ENCODE measurements around the gene RASL12.

The RASL12 gene

GRCh38 chr15:65072617-65073016, 4.8 kb upstream of the RASL12 start:
- DNase-seq: no peak

- DNase-seq: no peak
These were observed 4.2 kb upstream of the RASL12 start for GRCh38 chr15:65072027-65072426.

- DNase-seq: no peak
These were observed 3.6 kb upstream of the RASL12 start for GRCh38 chr15:65071381-65071811.

GRCh38 chr15:65069779-65070546, 2.2 kb upstream of the RASL12 start:
- DNase-seq: no peak

- DNase-seq: no peak
These were observed 1.4 kb upstream of the RASL12 start for GRCh38 chr15:65069179-65069578.

- no peak for DNase-seq
These were observed 605 bp upstream of the RASL12 start for GRCh38 chr15:65068403-65068788.

GRCh38 chr15:65067317-65067644, 510 bp downstream of the RASL12 start:
- DNase-seq: no peak

GRCh38 chr15:65066635-65067316, 1.0 kb downstream of the RASL12 start:
- DNase-seq: no peak

GRCh38 chr15:65066001-65066634, 1.7 kb downstream of the RASL12 start:
- DNase-seq: no peak

GRCh38 chr15:65062726-65063125, 5.1 kb downstream of the RASL12 start:
- no peak for DNase-seq

GRCh38 chr15:65062061-65062460, 5.7 kb downstream of the RASL12 start:
- no peak for DNase-seq

- no peak for DNase-seq
These were observed 7.0 kb downstream of the RASL12 start for GRCh38 chr15:65060641-65061397.

GRCh38 chr15:65059931-65060596, 7.7 kb downstream of the RASL12 start:
- DNase-seq: no peak

GRCh38 chr15:65059369-65059750, 8.4 kb downstream of the RASL12 start:
- no peak for DNase-seq

- DNase-seq: no peak
These were observed 9.1 kb downstream of the RASL12 start for GRCh38 chr15:65058394-65059368.

- DNase-seq: no peak
These were observed 10.2 kb downstream of the RASL12 start for GRCh38 chr15:65057549-65057940.

- DNase-seq: no peak
These were observed 10.8 kb downstream of the RASL12 start for GRCh38 chr15:65056868-65057548.

- DNase-seq: no peak
These were observed 11.7 kb downstream of the RASL12 start for GRCh38 chr15:65056106-65056505.

GRCh38 chr15:65055201-65055870, 12.5 kb downstream of the RASL12 start:
- peak; percentile 34 for DNase-seq

Measured in hematopoietic multipotent progenitor cell treated with erythropoietin and hydrocortisone succinate and interleukin-3 and kit ligand, for 6 days (in vitro differentiated cells).